Medulla oblongata (tissue), 1 donor: ENCODE results near the gene SLC25A26.

Experiments used
- DNase-seq: peaks from one replicate; pipeline ENCODE4 v3.0.0-alpha.2; 2015; ENCODE audit errors: extremely low spot score

Gene SLC25A26

GRCh38 chr3:66372681-66373350 lies 152.0 kb downstream of the SLC25A26 start:
- DNase-seq = peak; percentile 64

DNA sequence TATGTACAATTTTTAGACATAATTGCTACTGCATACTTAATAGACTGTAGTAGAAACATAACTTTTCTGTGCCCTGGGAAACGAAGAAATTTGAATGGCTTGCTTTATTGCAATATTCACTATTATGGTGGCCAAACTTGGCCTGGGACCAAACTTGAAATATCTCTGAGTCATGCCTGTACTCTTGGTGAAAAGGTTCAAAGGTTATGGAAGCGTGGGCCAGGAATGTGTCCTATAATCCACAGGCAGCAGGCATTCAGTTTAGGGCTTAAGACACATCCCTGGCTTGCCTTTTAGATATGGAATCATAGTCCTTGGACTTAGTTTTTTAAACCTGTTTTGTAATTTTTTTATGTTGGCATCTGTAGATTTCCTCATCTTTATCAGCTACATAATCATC lies 155.8 kb downstream of the SLC25A26 start:
- no peak for DNase-seq

- DNase-seq = no peak
Measured at GRCh38 chr3:66377800-66378199, 157.0 kb downstream of the SLC25A26 start.

- no peak for DNase-seq
Measured at GRCh38 chr3:66378256-66378655, 157.5 kb downstream of the SLC25A26 start.

- no peak for DNase-seq
Measured at GRCh38 chr3:66379565-66379964, 158.8 kb downstream of the SLC25A26 start.

GRCh38 chr3:66380200-66380932 lies 159.6 kb downstream of the SLC25A26 start:
- no peak for DNase-seq

- no peak for DNase-seq
Measured at GRCh38 chr3:66381626-66382025, 160.8 kb downstream of the SLC25A26 start.

GRCh38 chr3:66382142-66382541 lies 161.3 kb downstream of the SLC25A26 start:
- no peak for DNase-seq

DNA sequence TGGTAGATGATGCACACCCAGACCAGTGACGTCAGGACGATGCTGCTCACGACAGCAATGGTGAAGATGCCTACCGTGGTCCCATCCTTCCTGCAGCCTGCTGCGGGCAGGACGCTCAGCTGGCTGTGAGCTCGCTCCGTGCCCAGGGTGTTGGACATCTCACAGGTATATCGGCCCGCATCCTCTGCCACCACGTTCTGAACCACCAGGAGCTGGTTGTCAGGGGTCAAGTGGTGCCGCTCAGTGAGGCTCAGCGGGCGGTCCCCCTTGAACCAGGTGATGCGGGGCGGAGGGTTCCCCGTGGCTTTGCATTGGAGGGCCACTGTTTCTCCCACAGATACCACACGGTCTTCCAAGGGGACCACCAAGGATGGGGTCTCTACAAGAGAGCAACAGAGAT lies 162.2 kb downstream of the SLC25A26 start:
- DNase-seq = no peak

GRCh38 chr3:66383998-66384745 lies 163.4 kb downstream of the SLC25A26 start:
- no peak for DNase-seq

DNA sequence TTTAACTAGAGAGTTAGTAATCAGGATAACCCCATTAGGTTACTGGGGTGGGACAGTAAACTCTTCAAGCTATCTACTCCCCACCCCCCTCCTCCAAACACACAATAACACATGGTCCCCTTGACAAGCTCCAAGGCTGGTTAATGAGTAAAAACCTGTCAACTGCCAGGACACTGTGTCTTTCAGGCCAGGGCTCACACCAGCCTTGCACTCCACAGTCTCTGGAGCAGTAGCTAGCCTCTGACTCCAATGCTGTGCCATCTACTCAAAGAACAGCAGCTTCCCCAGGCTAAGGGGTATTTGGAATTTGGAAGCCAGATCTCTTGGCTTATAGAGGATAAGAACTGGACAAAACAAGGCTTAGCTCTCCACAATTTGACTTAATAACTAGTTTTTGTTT lies 164.3 kb downstream of the SLC25A26 start:
- DNase-seq = no peak

DNA sequence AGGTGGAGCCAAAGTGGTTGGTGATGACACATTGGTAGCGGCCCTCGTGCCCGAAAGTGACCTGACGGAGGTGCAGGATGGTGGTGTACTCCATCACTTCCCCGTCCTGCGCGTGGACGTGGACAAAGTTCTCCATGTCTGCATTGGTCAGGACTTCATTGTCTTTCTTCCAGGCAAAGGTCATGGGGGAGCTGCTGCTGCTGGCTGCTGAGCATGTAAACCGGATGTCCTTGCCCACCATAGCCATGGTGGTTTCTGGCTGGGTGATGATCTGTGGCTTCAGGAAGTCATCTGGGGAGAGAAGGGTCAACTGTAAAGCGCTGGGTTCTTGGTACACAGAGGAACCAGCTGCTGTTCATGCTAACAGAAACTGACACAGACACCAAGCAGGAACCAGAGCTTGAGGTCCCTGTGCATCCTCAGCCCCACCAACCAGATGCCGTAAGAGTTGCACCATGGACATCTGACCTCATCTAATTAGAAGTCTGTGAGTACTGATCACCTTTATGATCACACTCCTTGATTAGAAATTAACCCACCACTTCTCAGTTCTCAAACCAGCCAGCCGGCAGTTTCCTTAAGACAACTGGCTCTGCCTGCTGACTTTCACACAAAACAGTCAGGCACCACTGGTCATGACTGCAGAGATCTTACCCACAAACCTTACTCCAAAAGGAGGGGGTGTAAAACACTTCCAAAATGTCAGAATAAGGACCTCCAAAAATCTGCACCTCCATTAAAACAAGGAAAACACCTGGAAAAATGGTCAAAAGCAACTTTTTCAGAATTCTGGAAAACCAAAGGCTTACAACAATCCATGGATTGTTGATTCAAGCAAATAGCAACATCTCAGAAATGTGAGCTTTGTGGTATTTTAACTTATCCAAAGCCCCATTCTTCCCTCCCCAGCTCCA lies 165.5 kb downstream of the SLC25A26 start:
- no peak for DNase-seq

GRCh38 chr3:66386925-66387650 lies 166.3 kb downstream of the SLC25A26 start:
- DNase-seq = peak; percentile 74

- no peak for DNase-seq
Measured at GRCh38 chr3:66390013-66390412, 169.2 kb downstream of the SLC25A26 start.

- no peak for DNase-seq
Measured at GRCh38 chr3:66392512-66392911, 171.7 kb downstream of the SLC25A26 start.

DNA sequence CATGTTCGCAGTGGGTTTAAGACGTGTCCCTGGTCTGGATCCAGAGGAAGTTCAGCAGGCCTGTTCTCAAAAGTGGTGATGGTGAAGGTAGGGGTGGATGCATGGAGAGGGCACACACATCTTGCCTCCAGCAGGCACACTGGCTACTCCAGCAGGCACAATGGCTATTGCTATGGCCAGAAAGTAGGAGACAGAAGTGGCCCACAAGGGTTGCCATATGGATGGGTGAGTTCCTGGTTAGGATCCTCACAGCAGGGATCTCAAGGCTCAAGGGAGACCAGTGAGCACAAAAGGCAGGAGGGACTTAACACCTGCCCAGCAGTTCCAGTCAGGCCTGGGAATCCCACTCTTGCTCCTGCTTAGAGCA lies 172.1 kb downstream of the SLC25A26 start:
- DNase-seq = no peak

GRCh38 chr3:66393333-66394005 lies 172.7 kb downstream of the SLC25A26 start:
- no peak for DNase-seq

DNA sequence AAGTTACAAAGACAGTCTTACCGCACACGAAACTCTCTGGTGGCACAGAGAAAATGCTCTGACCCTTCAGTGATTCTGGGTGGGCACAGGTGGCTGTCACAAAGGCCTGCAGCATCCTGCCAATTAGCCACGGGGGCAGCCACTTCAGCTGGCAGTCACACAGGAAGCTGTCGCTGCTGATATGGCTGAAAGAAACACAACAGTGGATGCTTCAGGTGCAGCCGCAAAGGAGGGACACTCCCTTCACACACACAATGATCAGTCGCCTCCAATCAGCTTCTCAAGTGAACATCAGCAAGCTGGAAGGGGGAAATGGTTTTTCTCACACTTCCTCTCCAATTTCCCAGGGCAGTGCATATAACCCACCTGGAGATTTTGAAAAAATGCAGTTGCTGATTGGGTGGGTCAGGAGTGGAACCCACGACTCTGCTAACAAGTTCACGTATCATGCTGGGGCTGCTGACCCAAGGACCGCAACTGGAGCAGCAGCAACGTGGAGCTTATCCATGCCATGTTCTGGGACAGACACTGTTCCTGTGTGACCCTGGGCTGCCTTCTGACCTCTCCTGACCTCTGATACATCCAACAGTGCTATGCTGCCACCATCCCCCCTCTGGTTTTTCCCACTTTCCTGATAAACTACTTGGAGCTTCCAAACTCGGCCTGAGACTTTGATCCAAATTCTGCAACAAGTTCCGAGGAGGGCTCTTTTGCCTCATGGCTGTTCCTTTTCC lies 173.4 kb downstream of the SLC25A26 start:
- DNase-seq = no peak

- DNase-seq = no peak
Measured at GRCh38 chr3:66394753-66395249, 174.0 kb downstream of the SLC25A26 start.

DNA sequence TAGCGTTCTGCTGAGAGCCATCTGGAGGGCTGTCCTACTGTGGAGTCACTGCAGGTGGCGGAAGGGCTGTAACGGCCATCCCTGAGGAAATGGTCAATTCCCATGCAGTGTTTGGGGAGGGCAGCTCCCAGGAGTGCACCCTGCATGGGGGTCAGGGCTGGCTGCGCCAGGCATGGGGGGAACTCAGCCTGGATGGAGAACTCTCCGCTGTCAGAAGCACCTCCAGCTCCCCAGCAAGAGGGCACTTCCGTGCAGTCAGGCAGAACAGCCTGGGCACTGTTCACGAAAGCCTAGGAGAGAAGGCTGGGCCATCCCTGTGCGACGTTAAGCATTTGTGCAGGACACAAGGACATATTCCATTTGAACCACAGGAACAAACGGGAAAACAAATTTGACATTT lies 174.8 kb downstream of the SLC25A26 start:
- DNase-seq = no peak
